ENCODE results near the gene FARS2. TPM values are rescaled to one million over a fixed set of nuclear protein-coding genes. Genes with fewer than 3 reads are reported as not detected.

The FARS2 gene
- total RNA-seq, 1 donor from 2014 or later, result 11.8 TPM

DNA sequence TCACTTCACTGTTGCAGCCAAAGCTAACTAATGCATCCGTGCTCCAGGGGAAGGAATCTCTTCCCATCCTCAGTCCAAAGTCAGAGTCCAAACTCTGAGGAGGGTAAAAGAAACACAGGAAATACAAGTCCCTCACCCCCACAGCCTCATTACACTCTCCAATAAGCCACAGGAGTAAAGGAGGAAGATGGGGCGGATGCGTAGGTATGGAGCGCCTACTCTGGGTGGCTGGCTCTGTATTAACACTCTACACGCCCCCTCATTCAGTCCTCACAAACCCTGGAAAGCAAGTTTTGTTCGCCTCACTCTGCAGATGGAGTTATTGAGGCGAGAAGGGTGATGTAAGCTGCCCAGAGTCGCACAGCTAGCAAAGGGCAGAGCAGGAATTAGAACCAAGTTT lies 502.6 kb downstream of the FARS2 start:
- H3K4me1 Mint-ChIP-seq (ENCODE audit: low read depth), result peaks cover 45% of the 10 kb centered on the region
- no peak overlapping the region for H3K4me3 Mint-ChIP-seq (ENCODE audit: unreplicated experiment)
- peaks cover 4% of the 10 kb centered on the region for H3K36me3 Mint-ChIP-seq (ENCODE audit: low read depth)
- TF ChIP-seq, protein P1, sequence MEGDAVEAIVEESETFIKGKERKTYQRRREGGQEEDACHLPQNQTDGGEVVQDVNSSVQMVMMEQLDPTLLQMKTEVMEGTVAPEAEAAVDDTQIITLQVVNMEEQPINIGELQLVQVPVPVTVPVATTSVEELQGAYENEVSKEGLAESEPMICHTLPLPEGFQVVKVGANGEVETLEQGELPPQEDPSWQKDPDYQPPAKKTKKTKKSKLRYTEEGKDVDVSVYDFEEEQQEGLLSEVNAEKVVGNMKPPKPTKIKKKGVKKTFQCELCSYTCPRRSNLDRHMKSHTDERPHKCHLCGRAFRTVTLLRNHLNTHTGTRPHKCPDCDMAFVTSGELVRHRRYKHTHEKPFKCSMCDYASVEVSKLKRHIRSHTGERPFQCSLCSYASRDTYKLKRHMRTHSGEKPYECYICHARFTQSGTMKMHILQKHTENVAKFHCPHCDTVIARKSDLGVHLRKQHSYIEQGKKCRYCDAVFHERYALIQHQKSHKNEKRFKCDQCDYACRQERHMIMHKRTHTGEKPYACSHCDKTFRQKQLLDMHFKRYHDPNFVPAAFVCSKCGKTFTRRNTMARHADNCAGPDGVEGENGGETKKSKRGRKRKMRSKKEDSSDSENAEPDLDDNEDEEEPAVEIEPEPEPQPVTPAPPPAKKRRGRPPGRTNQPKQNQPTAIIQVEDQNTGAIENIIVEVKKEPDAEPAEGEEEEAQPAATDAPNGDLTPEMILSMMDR (IDR thresholded peaks at IDR 0.05), result no peak
- no peaks in the 10 kb centered on the region for H3K27me3 Mint-ChIP-seq (ENCODE audit: low read depth)
- H3K9me3 Mint-ChIP-seq (ENCODE audit: low read depth), result peaks cover 9% of the 10 kb centered on the region
- DNase-seq (ENCODE audit: low spot score), result no peak
- peak overlapping the region; percentile 90 for H3K27ac Mint-ChIP-seq (ENCODE audit: unreplicated experiment)

DNA sequence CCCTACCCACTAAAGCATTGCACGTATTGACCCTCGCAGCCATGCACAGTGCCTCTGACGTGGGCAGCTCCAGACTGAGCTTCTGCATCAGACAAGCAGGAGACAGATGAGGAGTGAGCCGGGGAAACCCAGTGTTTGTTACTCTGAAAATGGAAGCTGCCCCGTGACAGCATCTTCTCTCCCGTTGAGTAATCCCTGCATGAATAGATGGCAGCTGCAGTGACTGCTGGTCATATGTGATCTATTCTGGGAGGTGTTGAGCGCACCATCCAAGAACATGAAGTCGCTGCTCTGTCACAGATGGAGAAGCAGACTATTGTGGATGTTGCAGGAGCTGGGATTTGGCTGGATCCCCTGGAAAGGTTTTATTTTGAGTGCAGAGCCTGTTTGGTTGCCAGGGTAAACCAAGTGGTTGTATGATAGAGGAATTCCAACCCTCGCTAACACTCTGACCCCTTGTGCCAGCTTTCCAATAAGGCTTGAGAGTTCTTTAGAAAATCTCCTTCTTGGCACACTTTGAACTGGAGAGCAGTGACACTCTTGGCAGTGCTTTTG lies 503.2 kb downstream of the FARS2 start:
- TF ChIP-seq, protein P1 (IDR thresholded peaks at IDR 0.05), result no peak
- H3K9me3 Mint-ChIP-seq (ENCODE audit: low read depth), result peaks cover 11% of the 10 kb centered on the region
- H3K27me3 Mint-ChIP-seq (ENCODE audit: low read depth), result no peaks in the 10 kb centered on the region
- peaks cover 45% of the 10 kb centered on the region for H3K4me1 Mint-ChIP-seq (ENCODE audit: low read depth)
- no peak overlapping the region for H3K4me3 Mint-ChIP-seq (ENCODE audit: unreplicated experiment)
- no peak overlapping the region for H3K27ac Mint-ChIP-seq (ENCODE audit: unreplicated experiment)
- DNase-seq (ENCODE audit: low spot score), result no peak
- peaks cover 4% of the 10 kb centered on the region for H3K36me3 Mint-ChIP-seq (ENCODE audit: low read depth)

DNA sequence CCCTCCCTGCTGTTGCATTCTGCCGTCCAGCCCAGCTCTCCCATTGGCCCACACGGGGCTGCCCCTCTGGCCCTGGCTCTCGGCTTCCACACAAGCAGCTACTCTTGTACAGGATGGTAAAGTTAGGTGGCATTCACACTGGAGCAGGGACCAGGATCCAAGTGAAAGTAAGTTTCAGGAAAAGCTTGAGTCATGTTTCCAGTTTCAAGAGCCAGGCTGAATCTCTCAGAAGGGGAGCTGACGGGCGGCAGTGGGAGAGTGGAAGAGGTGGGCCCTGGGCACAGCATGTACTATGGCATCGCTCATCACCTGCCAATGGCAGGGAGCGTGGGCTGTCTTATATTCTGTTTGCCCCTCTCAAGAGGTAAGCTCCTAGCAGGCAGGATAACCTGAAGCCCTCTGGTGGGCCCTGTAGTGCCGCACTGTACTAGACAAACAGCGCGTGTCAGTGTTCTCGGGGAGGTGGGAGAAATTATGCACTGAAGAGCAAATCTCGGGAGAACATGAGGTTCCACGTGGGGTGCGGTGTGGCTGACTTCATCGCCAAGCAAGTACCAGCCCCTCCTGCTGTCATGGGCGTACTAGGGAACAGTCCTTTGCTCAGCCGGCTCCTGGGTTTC lies 503.9 kb downstream of the FARS2 start:
- TF ChIP-seq, protein P1 (IDR thresholded peaks at IDR 0.05), result no peak
- H3K4me3 Mint-ChIP-seq (ENCODE audit: unreplicated experiment), result no peak overlapping the region

DNA sequence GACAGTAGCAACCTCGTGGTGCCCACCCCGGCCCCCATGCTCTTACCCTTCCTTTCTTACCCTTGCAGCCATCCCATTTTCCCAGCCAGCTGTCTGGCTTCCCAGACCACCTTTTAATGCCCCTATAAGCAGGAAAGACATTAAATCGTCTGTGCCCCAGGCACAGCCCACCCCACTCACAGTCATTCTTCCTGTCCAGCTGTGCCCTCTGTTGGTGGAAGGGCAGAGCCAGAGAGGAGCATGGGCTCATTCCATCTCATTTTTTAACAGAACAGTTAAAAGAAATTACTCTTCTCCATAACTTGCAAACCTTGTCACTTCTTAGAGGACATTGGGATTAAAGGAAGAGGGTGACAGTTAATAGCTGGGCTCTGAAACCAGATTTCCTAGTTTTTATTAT lies 504.9 kb downstream of the FARS2 start:
- no peaks in the 10 kb centered on the region for H3K27me3 Mint-ChIP-seq (ENCODE audit: low read depth)
- DNase-seq (ENCODE audit: low spot score), result no peak
- peaks cover 4% of the 10 kb centered on the region for H3K36me3 Mint-ChIP-seq (ENCODE audit: low read depth)
- peaks cover 41% of the 10 kb centered on the region for H3K4me1 Mint-ChIP-seq (ENCODE audit: low read depth)
- peaks cover 11% of the 10 kb centered on the region for H3K9me3 Mint-ChIP-seq (ENCODE audit: low read depth)
- TF ChIP-seq, protein P1 (IDR thresholded peaks at IDR 0.05), result peak; percentile 57
- no peak overlapping the region for H3K4me3 Mint-ChIP-seq (ENCODE audit: unreplicated experiment)
- H3K27ac Mint-ChIP-seq (ENCODE audit: unreplicated experiment), result no peak overlapping the region

More for the DNA sequence above, 503.9 kb downstream of the FARS2 start:
- Mint-ChIP-seq H3K27ac (ENCODE audit: unreplicated experiment) (peak overlapping the region; percentile 10), H3K27me3 (ENCODE audit: low read depth) (no peaks in the 10 kb centered on the region), H3K36me3 (ENCODE audit: low read depth) (peaks cover 4% of the 10 kb centered on the region), H3K9me3 (ENCODE audit: low read depth) (peaks cover 11% of the 10 kb centered on the region), H3K4me1 (ENCODE audit: low read depth) (peaks cover 45% of the 10 kb centered on the region)
- DNase-seq (ENCODE audit: low spot score), result no peak

DNA sequence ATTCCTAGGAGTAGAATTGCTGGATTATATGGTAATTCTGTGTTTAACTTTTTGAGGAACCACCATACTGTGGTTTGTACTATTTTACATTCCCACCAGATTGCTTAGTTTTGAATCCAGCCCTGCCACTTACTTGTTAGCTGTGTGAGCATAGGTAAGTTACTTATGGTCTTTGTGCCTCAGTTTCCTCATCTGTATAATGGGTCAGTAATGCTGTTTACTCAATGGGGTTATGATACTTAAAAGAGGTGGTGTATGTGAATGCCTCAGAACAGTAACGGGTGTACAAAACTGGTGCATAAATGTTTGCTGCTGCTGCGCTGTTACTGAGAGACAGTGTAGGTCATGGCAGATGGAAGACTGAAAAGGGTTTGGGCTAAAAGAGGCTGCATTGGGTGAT lies 506.2 kb downstream of the FARS2 start:
- H3K4me1 Mint-ChIP-seq (ENCODE audit: low read depth), result peaks cover 29% of the 10 kb centered on the region
- no peak for DNase-seq (ENCODE audit: low spot score)
- peaks cover 11% of the 10 kb centered on the region for H3K9me3 Mint-ChIP-seq (ENCODE audit: low read depth)
- TF ChIP-seq, protein P1 (IDR thresholded peaks at IDR 0.05), result no peak
- no peaks in the 10 kb centered on the region for H3K27me3 Mint-ChIP-seq (ENCODE audit: low read depth)
- peaks cover 4% of the 10 kb centered on the region for H3K36me3 Mint-ChIP-seq (ENCODE audit: low read depth)
- no peak overlapping the region for H3K4me3 Mint-ChIP-seq (ENCODE audit: unreplicated experiment)
- H3K27ac Mint-ChIP-seq (ENCODE audit: unreplicated experiment), result no peak overlapping the region

Measured in chondrocyte (in vitro differentiated cells).